WTC11 (cell line): ENCODE measurements around the gene APOH. TPM values are rescaled to one million over a fixed set of nuclear protein-coding genes. Genes with fewer than 3 reads are reported as not detected.

ENCODE experiments used
- ATAC-seq: fragments of 200-7000 bp; cut with Tn5 transposase; 2 replicates; pipeline ENCODE4 v1.10.0; 2021; ENCODE audit warnings: mild to moderate bottlenecking, moderate library complexity
- CTCF ChIA-PET: fragments of 300-600 bp; sonication (Branson Sonifier 250); formaldehyde crosslinking; loops from one replicate; lab custom pipeline; 2021; ENCODE audit warnings: antibody characterized with exemption; lab: Charles Lee
- POLR2A ChIA-PET: fragments of 350-600 bp; sonication (Branson Sonifier 250); formaldehyde crosslinking; loops from one replicate; lab custom pipeline; 2021; ENCODE audit warnings: antibody characterized with exemption; lab: Charles Lee
- DNase-seq: peaks from one replicate; pipeline ENCODE4 v3.0.0; 2021; ENCODE audit warnings: low spot score
- H3K27ac Mint-ChIP-seq: 2 replicates; pipeline ENCODE4 v1.8.0; 2021; ENCODE audit warnings: mixed read lengths
- H3K27me3 Mint-ChIP-seq: 2 replicates; pipeline ENCODE4 v1.8.0; 2021; ENCODE audit warnings: low read depth, mild to moderate bottlenecking, moderate library complexity, mixed read lengths
- H3K36me3 Mint-ChIP-seq: 2 replicates; pipeline ENCODE4 v1.8.0; 2021; ENCODE audit warnings: mixed read lengths
- H3K4me1 Mint-ChIP-seq: 2 replicates; pipeline ENCODE4 v1.8.0; 2022; ENCODE audit warnings: mixed read lengths
- H3K4me3 Mint-ChIP-seq: 2 replicates; pipeline ENCODE4 v1.8.0; 2021; ENCODE audit warnings: mild to moderate bottlenecking, moderate library complexity, mixed read lengths
- H3K9me3 Mint-ChIP-seq: 2 replicates; pipeline ENCODE4 v1.8.0; 2021; ENCODE audit warnings: mixed read lengths
- ATF1 ChIP-seq: sonication (generic); formaldehyde crosslinking; IDR thresholded peaks from 2 replicates; pipeline ENCODE4 v1.8.1; 2023; ENCODE audit warnings: mild to moderate bottlenecking, moderate library complexity, missing genetic modification reagents
- CREM ChIP-seq: sonication (generic); formaldehyde crosslinking; IDR thresholded peaks from 2 replicates; pipeline ENCODE4 v1.8.1; 2022; ENCODE audit warnings: mild to moderate bottlenecking, missing genetic modification reagents, moderate library complexity
- ELF4 ChIP-seq: sonication (generic); formaldehyde crosslinking; IDR thresholded peaks from 2 replicates; pipeline ENCODE4 v1.8.1; 2022; ENCODE audit warnings: low read depth, mild to moderate bottlenecking, moderate library complexity, missing genetic modification reagents
- FOXJ3 ChIP-seq: sonication (generic); formaldehyde crosslinking; IDR thresholded peaks from 2 replicates; pipeline ENCODE4 v1.9.0; 2021; ENCODE audit warnings: missing genetic modification reagents, mild to moderate bottlenecking, borderline replicate concordance
- FOXP1 ChIP-seq: sonication (generic); formaldehyde crosslinking; IDR thresholded peaks from 2 replicates; pipeline ENCODE4 v1.8.0; 2022; ENCODE audit warnings: missing genetic modification reagents, mild to moderate bottlenecking, moderate library complexity, borderline replicate concordance
- GTF2I ChIP-seq: fragments of 250-450 bp; sonication (Bioruptor Pico); conservative IDR thresholded peaks from 2 replicates; pipeline ENCODE4 v1.4.0; 2021; ENCODE audit warnings: mild to moderate bottlenecking
- HMGA2 ChIP-seq: fragments of 250-450 bp; sonication (Bioruptor Pico); IDR thresholded peaks from 2 replicates; pipeline ENCODE4 v1.4.0; 2021; ENCODE audit warnings: mild to moderate bottlenecking, moderate library complexity
- IRF2 ChIP-seq: sonication (generic); formaldehyde crosslinking; IDR thresholded peaks from 2 replicates; pipeline ENCODE4 v1.8.0; 2022; ENCODE audit warnings: low read depth, missing genetic modification reagents, borderline replicate concordance
- MXD4 ChIP-seq: fragments of 250-450 bp; sonication (Bioruptor Pico); IDR thresholded peaks from 2 replicates; pipeline ENCODE4 v1.8.0; 2021; ENCODE audit warnings: mild to moderate bottlenecking, moderate library complexity, borderline replicate concordance
- NFATC4 ChIP-seq: fragments of 250-450 bp; sonication (Bioruptor Pico); IDR thresholded peaks from 2 replicates; pipeline ENCODE4 v1.9.0; 2021; ENCODE audit warnings: mild to moderate bottlenecking
- RELA ChIP-seq: sonication (generic); formaldehyde crosslinking; IDR thresholded peaks from 2 replicates; pipeline ENCODE4 v1.8.1; 2022; ENCODE audit warnings: missing genetic modification reagents, mild to moderate bottlenecking, borderline replicate concordance
- RORB ChIP-seq: fragments of 250-450 bp; sonication (Bioruptor Pico); IDR thresholded peaks from 2 replicates; pipeline ENCODE4 v1.9.0; 2021; ENCODE audit warnings: mild to moderate bottlenecking
- SMAD4 ChIP-seq: sonication (generic); formaldehyde crosslinking; IDR thresholded peaks from 2 replicates; pipeline ENCODE4 v1.8.0; 2022; ENCODE audit warnings: mild to moderate bottlenecking, missing genetic modification reagents
- SOX15 ChIP-seq: fragments of 250-450 bp; sonication (Bioruptor Pico); IDR thresholded peaks from 2 replicates; pipeline ENCODE4 v1.9.0; 2021; ENCODE audit warnings: mild to moderate bottlenecking
- SP1 ChIP-seq: sonication (generic); formaldehyde crosslinking; conservative IDR thresholded peaks from 2 replicates; pipeline ENCODE4 v1.8.1; 2022; ENCODE audit warnings: missing genetic modification reagents
- TCF7 ChIP-seq: sonication (generic); formaldehyde crosslinking; IDR thresholded peaks from 2 replicates; pipeline ENCODE4 v1.8.0; 2022; ENCODE audit warnings: mild to moderate bottlenecking, low read depth, missing genetic modification reagents, moderate library complexity
- TEAD4 ChIP-seq: sonication (generic); formaldehyde crosslinking; IDR thresholded peaks from 2 replicates; pipeline ENCODE4 v1.8.0; 2022; ENCODE audit warnings: mild to moderate bottlenecking, missing genetic modification reagents
- ZBTB21 ChIP-seq: sonication (generic); formaldehyde crosslinking; IDR thresholded peaks from 2 replicates; pipeline ENCODE4 v1.8.1; 2023; ENCODE audit warnings: mild to moderate bottlenecking, missing genetic modification reagents, borderline replicate concordance
- ZNF138 ChIP-seq: sonication (generic); formaldehyde crosslinking; conservative IDR thresholded peaks from 2 replicates; pipeline ENCODE4 v1.8.1; 2022; ENCODE audit warnings: mild to moderate bottlenecking, moderate library complexity, missing genetic modification reagents
- ZNF263 ChIP-seq: sonication (generic); formaldehyde crosslinking; IDR thresholded peaks from 2 replicates; pipeline ENCODE4 v1.8.1; 2022; ENCODE audit warnings: low read depth, mild to moderate bottlenecking, moderate library complexity, missing genetic modification reagents
- ZNF396 ChIP-seq: fragments of 250-450 bp; sonication (Bioruptor Pico); IDR thresholded peaks from 2 replicates; pipeline ENCODE4 v1.8.0; 2021; ENCODE audit warnings: mild to moderate bottlenecking, moderate library complexity, borderline replicate concordance
- total RNA-seq: library from RNA; stranded (reverse); gene quantifications from 3 replicates; pipeline ENCODE4 v1.2.3, GENCODE V29; 2021
- TF ChIP-seq, protein P1 (sequence below): sonication (generic); formaldehyde crosslinking; IDR thresholded peaks from 2 replicates; pipeline ENCODE4 v1.8.0; 2022; ENCODE audit warnings: mild to moderate bottlenecking, missing genetic modification reagents
- TF ChIP-seq, protein P2 (sequence below): sonication (generic); formaldehyde crosslinking; IDR thresholded peaks from 2 replicates; pipeline ENCODE4 v1.8.1; 2023; ENCODE audit warnings: mild to moderate bottlenecking, missing genetic modification reagents, moderate library complexity
- TF ChIP-seq, protein P3 (sequence below): sonication (generic); formaldehyde crosslinking; IDR thresholded peaks from 2 replicates; pipeline ENCODE4 v1.8.1; 2023; ENCODE audit warnings: mild to moderate bottlenecking, missing genetic modification reagents, moderate library complexity
- TF ChIP-seq, protein P4 (sequence below): sonication (generic); formaldehyde crosslinking; IDR thresholded peaks from 2 replicates; pipeline ENCODE4 v1.8.0; 2022; ENCODE audit warnings: mild to moderate bottlenecking, missing genetic modification reagents
- TF ChIP-seq, protein P5 (sequence below): sonication (generic); formaldehyde crosslinking; IDR thresholded peaks from 2 replicates; pipeline ENCODE4 v1.8.1; 2022; ENCODE audit warnings: low read depth, missing genetic modification reagents, borderline replicate concordance

APOH gene
- total RNA-seq, 1 experiment from 2014 or later: 1.2 TPM

DNA sequence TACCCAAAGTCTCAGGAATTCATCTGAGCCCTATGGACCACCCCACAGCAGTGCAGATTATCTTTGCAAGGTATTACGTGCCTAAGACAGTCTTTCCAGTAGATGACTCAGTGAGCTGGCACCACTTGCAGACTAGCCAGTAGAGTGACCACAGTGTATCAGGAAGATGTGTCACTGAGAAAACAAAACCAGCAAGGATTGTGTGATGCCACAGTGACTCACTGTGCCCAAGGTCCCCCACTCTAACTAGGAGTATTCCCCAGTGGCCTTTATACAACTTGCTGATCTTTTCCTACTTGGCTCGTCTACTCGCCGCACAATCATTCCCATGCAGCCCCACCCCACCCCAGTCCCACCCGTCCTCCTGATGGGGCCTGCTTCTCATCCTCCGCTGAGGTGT lies 46.4 kb upstream of the APOH start:
- H3K4me3 Mint-ChIP-seq: no peak overlapping the region
- H3K9me3 Mint-ChIP-seq: peaks cover 14% of the 10 kb centered on the region
- H3K27ac Mint-ChIP-seq: no peak overlapping the region
- POLR2A ChIA-PET: no interaction called here
- H3K36me3 Mint-ChIP-seq: peaks cover 1% of the 10 kb centered on the region; the same call in 1 of the 2 replicates
- no peaks in the 10 kb centered on the region; the same call in 1 of the 2 replicates for H3K4me1 Mint-ChIP-seq
- CTCF ChIA-PET: interaction anchor here (1.0 to 1.9 kb wide), 2 partner anchors 74 to 398 kb away, joined by 3 to 4 read pairs; no protein-coding TSS in a partner anchor
- no peak for TF ChIP-seq ZNF263 (CRISPR knock-in tag)
- no peak for TF ChIP-seq FOXP1 (CRISPR knock-in tag)
- no peak for TF ChIP-seq ZBTB21 (CRISPR knock-in tag)
- no peak for TF ChIP-seq NFATC4 (CRISPR knock-in tag)
- TF ChIP-seq SMAD4 (CRISPR knock-in tag): no peak
- TF ChIP-seq, protein P1, sequence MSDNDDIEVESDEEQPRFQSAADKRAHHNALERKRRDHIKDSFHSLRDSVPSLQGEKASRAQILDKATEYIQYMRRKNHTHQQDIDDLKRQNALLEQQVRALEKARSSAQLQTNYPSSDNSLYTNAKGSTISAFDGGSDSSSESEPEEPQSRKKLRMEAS (CRISPR knock-in tag): no peak
- TF ChIP-seq ATF1 (CRISPR knock-in tag): no peak
- no peak for TF ChIP-seq HMGA2 (CRISPR knock-in tag)
- TF ChIP-seq RORB: no peak
- TF ChIP-seq, protein P2, sequence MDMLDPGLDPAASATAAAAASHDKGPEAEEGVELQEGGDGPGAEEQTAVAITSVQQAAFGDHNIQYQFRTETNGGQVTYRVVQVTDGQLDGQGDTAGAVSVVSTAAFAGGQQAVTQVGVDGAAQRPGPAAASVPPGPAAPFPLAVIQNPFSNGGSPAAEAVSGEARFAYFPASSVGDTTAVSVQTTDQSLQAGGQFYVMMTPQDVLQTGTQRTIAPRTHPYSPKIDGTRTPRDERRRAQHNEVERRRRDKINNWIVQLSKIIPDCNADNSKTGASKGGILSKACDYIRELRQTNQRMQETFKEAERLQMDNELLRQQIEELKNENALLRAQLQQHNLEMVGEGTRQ (CRISPR knock-in tag): no peak
- no peak for TF ChIP-seq ZNF138 (CRISPR knock-in tag)
- TF ChIP-seq ZNF396 (CRISPR knock-in tag): no peak
- TF ChIP-seq GTF2I: no peak
- TF ChIP-seq, protein P3, sequence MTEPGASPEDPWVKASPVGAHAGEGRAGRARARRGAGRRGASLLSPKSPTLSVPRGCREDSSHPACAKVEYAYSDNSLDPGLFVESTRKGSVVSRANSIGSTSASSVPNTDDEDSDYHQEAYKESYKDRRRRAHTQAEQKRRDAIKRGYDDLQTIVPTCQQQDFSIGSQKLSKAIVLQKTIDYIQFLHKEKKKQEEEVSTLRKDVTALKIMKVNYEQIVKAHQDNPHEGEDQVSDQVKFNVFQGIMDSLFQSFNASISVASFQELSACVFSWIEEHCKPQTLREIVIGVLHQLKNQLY (CRISPR knock-in tag): no peak
- TF ChIP-seq, protein P4, sequence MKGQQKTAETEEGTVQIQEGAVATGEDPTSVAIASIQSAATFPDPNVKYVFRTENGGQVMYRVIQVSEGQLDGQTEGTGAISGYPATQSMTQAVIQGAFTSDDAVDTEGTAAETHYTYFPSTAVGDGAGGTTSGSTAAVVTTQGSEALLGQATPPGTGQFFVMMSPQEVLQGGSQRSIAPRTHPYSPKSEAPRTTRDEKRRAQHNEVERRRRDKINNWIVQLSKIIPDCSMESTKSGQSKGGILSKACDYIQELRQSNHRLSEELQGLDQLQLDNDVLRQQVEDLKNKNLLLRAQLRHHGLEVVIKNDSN (CRISPR knock-in tag): no peak
- no peak for TF ChIP-seq RELA
- no peak for TF ChIP-seq SP1 (CRISPR knock-in tag)
- no peaks in the 10 kb centered on the region for H3K27me3 Mint-ChIP-seq
- DNase-seq (no peak), ATAC-seq (no peak)

DNA sequence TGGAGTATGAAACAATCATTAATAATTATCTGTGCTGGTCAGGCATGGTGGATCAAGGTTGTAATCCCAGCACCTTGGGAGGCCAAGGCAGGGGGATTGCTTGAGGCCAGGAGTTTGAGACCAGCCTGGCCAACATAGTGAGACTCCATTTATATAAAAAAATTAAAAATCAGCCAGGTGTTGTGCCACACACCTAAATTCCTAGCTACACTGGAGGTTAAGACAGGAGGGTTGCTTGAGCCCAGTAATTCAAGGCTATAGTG lies 44.3 kb upstream of the APOH start:
- ATAC-seq: no peak
- Mint-ChIP-seq H3K4me3 (no peak overlapping the region), H3K27me3 (no peaks in the 10 kb centered on the region), H3K9me3 (peaks cover 25% of the 10 kb centered on the region), H3K4me1 (no peaks in the 10 kb centered on the region; the same call in 1 of the 2 replicates), H3K27ac (no peak overlapping the region), H3K36me3 (peaks cover 12% of the 10 kb centered on the region)
- no peak for DNase-seq
- ChIA-PET CTCF (interaction anchor here (1.0 kb wide), 1 partner anchor 16 kb away, joined by 5 read pairs; no protein-coding TSS in a partner anchor), POLR2A (no interaction called here)
- TF ChIP-seq ZBTB21 (CRISPR knock-in tag): no peak
- TF ChIP-seq MXD4 (CRISPR knock-in tag): no peak
- TF ChIP-seq, protein P5, sequence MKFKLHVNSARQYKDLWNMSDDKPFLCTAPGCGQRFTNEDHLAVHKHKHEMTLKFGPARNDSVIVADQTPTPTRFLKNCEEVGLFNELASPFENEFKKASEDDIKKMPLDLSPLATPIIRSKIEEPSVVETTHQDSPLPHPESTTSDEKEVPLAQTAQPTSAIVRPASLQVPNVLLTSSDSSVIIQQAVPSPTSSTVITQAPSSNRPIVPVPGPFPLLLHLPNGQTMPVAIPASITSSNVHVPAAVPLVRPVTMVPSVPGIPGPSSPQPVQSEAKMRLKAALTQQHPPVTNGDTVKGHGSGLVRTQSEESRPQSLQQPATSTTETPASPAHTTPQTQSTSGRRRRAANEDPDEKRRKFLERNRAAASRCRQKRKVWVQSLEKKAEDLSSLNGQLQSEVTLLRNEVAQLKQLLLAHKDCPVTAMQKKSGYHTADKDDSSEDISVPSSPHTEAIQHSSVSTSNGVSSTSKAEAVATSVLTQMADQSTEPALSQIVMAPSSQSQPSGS (CRISPR knock-in tag): no peak
- TF ChIP-seq FOXJ3 (CRISPR knock-in tag): no peak
- TF ChIP-seq SOX15 (CRISPR knock-in tag): no peak
- TF ChIP-seq, protein P4 (CRISPR knock-in tag): no peak
- TF ChIP-seq TCF7 (CRISPR knock-in tag): no peak
- TF ChIP-seq ELF4 (CRISPR knock-in tag): no peak
- TF ChIP-seq ATF1 (CRISPR knock-in tag): no peak
- no peak for TF ChIP-seq IRF2 (CRISPR knock-in tag)
- TF ChIP-seq ZNF138 (CRISPR knock-in tag): no peak
- no peak for TF ChIP-seq TEAD4
- TF ChIP-seq CREM: no peak
